Measurements from ENCODE around the gene RNF19B. TPM values are rescaled to one million over a fixed set of nuclear protein-coding genes. Genes with fewer than 3 reads are reported as not detected.

Gene RNF19B
- total RNA-seq, 2 donors from 2014 or later, result 10.2 to 10.3 TPM

- H3K27me3 ChIP-seq, result no peaks in the 10 kb centered on the region
- H3K9me3 ChIP-seq, result no peaks in the 10 kb centered on the region
- H3K36me3 ChIP-seq, result peaks cover 22% of the 10 kb centered on the region
- H3K27ac ChIP-seq, result peak overlapping the region in 1 of 2 donors; percentile 9
- DNase-seq (ENCODE audit: low spot score), result no peak
- TF ChIP-seq, protein P1, sequence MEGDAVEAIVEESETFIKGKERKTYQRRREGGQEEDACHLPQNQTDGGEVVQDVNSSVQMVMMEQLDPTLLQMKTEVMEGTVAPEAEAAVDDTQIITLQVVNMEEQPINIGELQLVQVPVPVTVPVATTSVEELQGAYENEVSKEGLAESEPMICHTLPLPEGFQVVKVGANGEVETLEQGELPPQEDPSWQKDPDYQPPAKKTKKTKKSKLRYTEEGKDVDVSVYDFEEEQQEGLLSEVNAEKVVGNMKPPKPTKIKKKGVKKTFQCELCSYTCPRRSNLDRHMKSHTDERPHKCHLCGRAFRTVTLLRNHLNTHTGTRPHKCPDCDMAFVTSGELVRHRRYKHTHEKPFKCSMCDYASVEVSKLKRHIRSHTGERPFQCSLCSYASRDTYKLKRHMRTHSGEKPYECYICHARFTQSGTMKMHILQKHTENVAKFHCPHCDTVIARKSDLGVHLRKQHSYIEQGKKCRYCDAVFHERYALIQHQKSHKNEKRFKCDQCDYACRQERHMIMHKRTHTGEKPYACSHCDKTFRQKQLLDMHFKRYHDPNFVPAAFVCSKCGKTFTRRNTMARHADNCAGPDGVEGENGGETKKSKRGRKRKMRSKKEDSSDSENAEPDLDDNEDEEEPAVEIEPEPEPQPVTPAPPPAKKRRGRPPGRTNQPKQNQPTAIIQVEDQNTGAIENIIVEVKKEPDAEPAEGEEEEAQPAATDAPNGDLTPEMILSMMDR (IDR thresholded peaks at IDR 0.05), result no peak
- H3K4me1 ChIP-seq, result peaks cover 0 to 74% of the 10 kb centered on the region in 2 donors
- no peak overlapping the region for H3K4me3 ChIP-seq
Observed at GRCh38 chr1:33008051-33008914, 43.7 kb upstream of the RNF19B start.

- no peak overlapping the region for H3K4me3 ChIP-seq
- TF ChIP-seq, protein P1 (IDR thresholded peaks at IDR 0.05), result peak in 1 of 2 donors; percentile 57
- peaks cover 0 to 71% of the 10 kb centered on the region in 2 donors for H3K4me1 ChIP-seq
- H3K9me3 ChIP-seq, result no peaks in the 10 kb centered on the region
- no peaks in the 10 kb centered on the region for H3K27me3 ChIP-seq
- DNase-seq (ENCODE audit: low spot score), result peak; percentile 81
- H3K27ac ChIP-seq, result peak overlapping the region in 1 of 2 donors; percentile 38
- peaks cover 14% of the 10 kb centered on the region for H3K36me3 ChIP-seq
Observed at GRCh38 chr1:33007190-33008050, 42.8 kb upstream of the RNF19B start.

- Histone ChIP-seq H3K9me3 (no peaks in the 10 kb centered on the region), H3K36me3 (peaks cover 11% of the 10 kb centered on the region), H3K4me1 (peaks cover 0 to 58% of the 10 kb centered on the region in 2 donors), H3K27me3 (no peaks in the 10 kb centered on the region), H3K27ac (no peak overlapping the region), H3K4me3 (no peak overlapping the region)
- TF ChIP-seq, protein P1 (IDR thresholded peaks at IDR 0.05), result no peak
- DNase-seq (ENCODE audit: low spot score), result no peak
Observed at GRCh38 chr1:33005838-33006421, 41.3 kb upstream of the RNF19B start.

- peaks cover 0 to 51% of the 10 kb centered on the region in 2 donors for H3K4me1 ChIP-seq
- TF ChIP-seq, protein P1 (IDR thresholded peaks at IDR 0.05), result no peak
- H3K27me3 ChIP-seq, result no peaks in the 10 kb centered on the region
- H3K27ac ChIP-seq, result no peak overlapping the region
- H3K4me3 ChIP-seq, result no peak overlapping the region
- no peaks in the 10 kb centered on the region for H3K9me3 ChIP-seq
- peaks cover 11% of the 10 kb centered on the region for H3K36me3 ChIP-seq
- DNase-seq (ENCODE audit: low spot score), result no peak
Observed at GRCh38 chr1:33005117-33005837, 40.7 kb upstream of the RNF19B start.

DNA sequence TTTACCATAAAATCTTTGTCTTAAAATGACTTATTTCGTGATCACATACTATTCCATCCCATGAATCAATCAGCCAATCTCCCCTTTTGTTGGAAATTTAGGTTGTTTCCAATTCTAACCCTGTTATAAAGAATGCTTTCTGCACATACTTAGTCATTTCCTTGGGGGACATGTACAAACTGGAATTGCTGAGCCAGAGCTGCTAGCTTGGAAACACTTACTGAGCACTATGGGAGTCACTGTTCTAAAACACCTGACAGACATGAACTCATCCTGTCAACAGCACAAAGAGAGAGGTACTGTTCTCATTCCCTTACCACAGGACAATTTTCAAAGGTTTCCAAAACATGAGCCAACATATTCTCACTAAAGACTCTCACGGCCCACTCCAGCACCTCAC, 40.0 kb upstream of the RNF19B start:
- Histone ChIP-seq H3K27me3 (no peaks in the 10 kb centered on the region), H3K4me3 (no peak overlapping the region), H3K4me1 (peaks cover 0 to 45% of the 10 kb centered on the region in 2 donors), H3K36me3 (peaks cover 11% of the 10 kb centered on the region), H3K9me3 (no peaks in the 10 kb centered on the region), H3K27ac (no peak overlapping the region)
- no peak for DNase-seq (ENCODE audit: low spot score)
- TF ChIP-seq, protein P1 (IDR thresholded peaks at IDR 0.05), result no peak

Data from right atrium auricular region (tissue), 2 donors.